ENCODE results near the gene ENOX2.

The ENOX2 gene

GRCh38 chrX:130771648-130772047, 131.4 kb downstream of the ENOX2 start:
- H3K14ac ChIP-seq (ENCODE audit: low read length) = no peak overlapping the region
- H4K12ac ChIP-seq (ENCODE audit: low read depth, low read length) = no peak overlapping the region
- no peak overlapping the region for H4K91ac ChIP-seq (ENCODE audit: low read depth, low read length)
- H3K79me1 ChIP-seq (ENCODE audit: low read length) = no peaks in the 10 kb centered on the region
- no peaks in the 10 kb centered on the region for H3K36me3 ChIP-seq (ENCODE audit: control insufficient read depth in 1 of 2, insufficient read depth in 2 of 2, low read length in 2 of 2)
- no peak overlapping the region for H2AK5ac ChIP-seq (ENCODE audit: low read length)
- DNase-seq = no peak
- WGBS (ENCODE audit: extremely low coverage, insufficient coverage, insufficient read length) = no CpG with 5 or more reads among the region's 1 CpG
- H2BK120ac ChIP-seq (ENCODE audit: insufficient read depth, low read length, poor library complexity) = no peak overlapping the region
- H3K27me3 ChIP-seq (ENCODE audit: insufficient read depth, low read length) = no peaks in the 10 kb centered on the region
- no peak overlapping the region for H3K4me3 ChIP-seq (ENCODE audit: low read depth, low read length)
- H3K79me2 ChIP-seq (ENCODE audit: control insufficient read depth, insufficient read depth, low read length, poor library complexity) = no peaks in the 10 kb centered on the region
- no peak overlapping the region for H4K8ac ChIP-seq (ENCODE audit: low read depth, low read length)
- no peaks in the 10 kb centered on the region for H3K4me1 ChIP-seq (ENCODE audit: control insufficient read depth in 1 of 2, insufficient read depth in 2 of 2, low read length in 2 of 2)
- H3K4ac ChIP-seq (ENCODE audit: low read depth, low read length) = no peak overlapping the region
- no peak overlapping the region for H2BK12ac ChIP-seq (ENCODE audit: low read length)
- H2BK5ac ChIP-seq (ENCODE audit: low read depth, low read length, poor library complexity) = no peak overlapping the region
- no peaks in the 10 kb centered on the region for H3K9me3 ChIP-seq (ENCODE audit: insufficient read depth, low read depth, low read length)
- no peak overlapping the region for H3K27ac ChIP-seq (ENCODE audit: low read depth, low read length)
- no peak overlapping the region for H3K9ac ChIP-seq (ENCODE audit: low read length)
- H3K23ac ChIP-seq (ENCODE audit: low read length) = no peak overlapping the region
- no peak overlapping the region for H3K18ac ChIP-seq (ENCODE audit: low read length)
- no peak overlapping the region for H3K4me2 ChIP-seq (ENCODE audit: low read length)
- H2AFZ ChIP-seq (ENCODE audit: insufficient read depth, low read length, poor library complexity) = no peak overlapping the region

GRCh38 chrX:130771230-130771629, 131.8 kb downstream of the ENOX2 start:
- Histone ChIP-seq H2AK5ac (ENCODE audit: low read length) (no peak overlapping the region), H3K4me1 (ENCODE audit: control insufficient read depth in 1 of 2, insufficient read depth in 2 of 2, low read length in 2 of 2) (no peaks in the 10 kb centered on the region), H2BK12ac (ENCODE audit: low read length) (no peak overlapping the region), H3K18ac (ENCODE audit: low read length) (no peak overlapping the region), H3K4me2 (ENCODE audit: low read length) (no peak overlapping the region), H3K9ac (ENCODE audit: low read length) (no peak overlapping the region), H3K27me3 (ENCODE audit: insufficient read depth, low read length) (no peaks in the 10 kb centered on the region), H4K12ac (ENCODE audit: low read depth, low read length) (no peak overlapping the region), H4K8ac (ENCODE audit: low read depth, low read length) (no peak overlapping the region), H3K79me1 (ENCODE audit: low read length) (no peaks in the 10 kb centered on the region), H2BK120ac (ENCODE audit: insufficient read depth, low read length, poor library complexity) (no peak overlapping the region), H3K4ac (ENCODE audit: low read depth, low read length) (no peak overlapping the region), H3K23ac (ENCODE audit: low read length) (no peak overlapping the region), H2BK5ac (ENCODE audit: low read depth, low read length, poor library complexity) (no peak overlapping the region), H3K14ac (ENCODE audit: low read length) (no peak overlapping the region), H3K4me3 (ENCODE audit: low read depth, low read length) (no peak overlapping the region), H3K27ac (ENCODE audit: low read depth, low read length) (no peak overlapping the region), H4K91ac (ENCODE audit: low read depth, low read length) (no peak overlapping the region), H3K79me2 (ENCODE audit: control insufficient read depth, insufficient read depth, low read length, poor library complexity) (no peaks in the 10 kb centered on the region), H3K36me3 (ENCODE audit: control insufficient read depth in 1 of 2, insufficient read depth in 2 of 2, low read length in 2 of 2) (no peaks in the 10 kb centered on the region), H2AFZ (ENCODE audit: insufficient read depth, low read length, poor library complexity) (no peak overlapping the region), H3K9me3 (ENCODE audit: insufficient read depth, low read depth, low read length) (no peaks in the 10 kb centered on the region)
- DNase-seq = no peak
- no CpG with 5 or more reads among the region's 2 CpGs for WGBS (ENCODE audit: extremely low coverage, insufficient coverage, insufficient read length)

GRCh38 chrX:130770615-130771014, 132.4 kb downstream of the ENOX2 start:
- WGBS (ENCODE audit: extremely low coverage, insufficient coverage, insufficient read length) = no CpG with 5 or more reads among the region's 3 CpGs
- H2AK5ac ChIP-seq (ENCODE audit: low read length) = no peak overlapping the region

GRCh38 chrX:130769835-130770234, 133.2 kb downstream of the ENOX2 start:
- Histone ChIP-seq H3K36me3 (ENCODE audit: control insufficient read depth in 1 of 2, insufficient read depth in 2 of 2, low read length in 2 of 2) (no peaks in the 10 kb centered on the region), H3K4ac (ENCODE audit: low read depth, low read length) (no peak overlapping the region), H3K23ac (ENCODE audit: low read length) (no peak overlapping the region), H3K18ac (ENCODE audit: low read length) (no peak overlapping the region), H2AK5ac (ENCODE audit: low read length) (no peak overlapping the region), H4K12ac (ENCODE audit: low read depth, low read length) (no peak overlapping the region), H3K27ac (ENCODE audit: low read depth, low read length) (no peak overlapping the region), H2BK12ac (ENCODE audit: low read length) (no peak overlapping the region), H2BK5ac (ENCODE audit: low read depth, low read length, poor library complexity) (no peak overlapping the region), H3K4me1 (ENCODE audit: control insufficient read depth in 1 of 2, insufficient read depth in 2 of 2, low read length in 2 of 2) (no peaks in the 10 kb centered on the region), H3K14ac (ENCODE audit: low read length) (no peak overlapping the region), H3K4me3 (ENCODE audit: low read depth, low read length) (no peak overlapping the region), H3K27me3 (ENCODE audit: insufficient read depth, low read length) (no peaks in the 10 kb centered on the region), H3K79me1 (ENCODE audit: low read length) (no peaks in the 10 kb centered on the region), H2BK120ac (ENCODE audit: insufficient read depth, low read length, poor library complexity) (no peak overlapping the region), H3K9me3 (ENCODE audit: insufficient read depth, low read depth, low read length) (no peaks in the 10 kb centered on the region), H4K8ac (ENCODE audit: low read depth, low read length) (no peak overlapping the region), H4K91ac (ENCODE audit: low read depth, low read length) (no peak overlapping the region), H3K79me2 (ENCODE audit: control insufficient read depth, insufficient read depth, low read length, poor library complexity) (no peaks in the 10 kb centered on the region), H3K4me2 (ENCODE audit: low read length) (no peak overlapping the region), H3K9ac (ENCODE audit: low read length) (no peak overlapping the region), H2AFZ (ENCODE audit: insufficient read depth, low read length, poor library complexity) (no peak overlapping the region)
- no CpG with 5 or more reads among the region's 4 CpGs for WGBS (ENCODE audit: extremely low coverage, insufficient coverage, insufficient read length)
- DNase-seq = peak in 1 of 2 donors; percentile 65

More at GRCh38 chrX:130770615-130771014, 132.4 kb downstream of the ENOX2 start:
- Histone ChIP-seq H3K23ac (ENCODE audit: low read length) (no peak overlapping the region), H4K8ac (ENCODE audit: low read depth, low read length) (no peak overlapping the region), H3K9me3 (ENCODE audit: insufficient read depth, low read depth, low read length) (no peaks in the 10 kb centered on the region), H3K4me3 (ENCODE audit: low read depth, low read length) (no peak overlapping the region), H3K14ac (ENCODE audit: low read length) (no peak overlapping the region), H3K4me1 (ENCODE audit: control insufficient read depth in 1 of 2, insufficient read depth in 2 of 2, low read length in 2 of 2) (no peaks in the 10 kb centered on the region), H3K79me2 (ENCODE audit: control insufficient read depth, insufficient read depth, low read length, poor library complexity) (no peaks in the 10 kb centered on the region), H3K79me1 (ENCODE audit: low read length) (no peaks in the 10 kb centered on the region), H2BK120ac (ENCODE audit: insufficient read depth, low read length, poor library complexity) (no peak overlapping the region), H3K27ac (ENCODE audit: low read depth, low read length) (no peak overlapping the region), H2BK5ac (ENCODE audit: low read depth, low read length, poor library complexity) (no peak overlapping the region), H3K36me3 (ENCODE audit: control insufficient read depth in 1 of 2, insufficient read depth in 2 of 2, low read length in 2 of 2) (no peaks in the 10 kb centered on the region), H4K12ac (ENCODE audit: low read depth, low read length) (no peak overlapping the region), H3K4ac (ENCODE audit: low read depth, low read length) (no peak overlapping the region), H3K4me2 (ENCODE audit: low read length) (no peak overlapping the region), H3K9ac (ENCODE audit: low read length) (no peak overlapping the region), H3K27me3 (ENCODE audit: insufficient read depth, low read length) (no peaks in the 10 kb centered on the region), H3K18ac (ENCODE audit: low read length) (no peak overlapping the region), H4K91ac (ENCODE audit: low read depth, low read length) (no peak overlapping the region), H2AFZ (ENCODE audit: insufficient read depth, low read length, poor library complexity) (no peak overlapping the region), H2BK12ac (ENCODE audit: low read length) (no peak overlapping the region)
- no peak for DNase-seq

Measured in trophoblast cell (in vitro differentiated cells and primary cell).